Fibroblast of lung (primary cell): ENCODE results near the gene ABHD10. TPM values are rescaled to one million over a fixed set of nuclear protein-coding genes. Genes with fewer than 3 reads are reported as not detected.

Experiments
- DNase-seq, 2 donors: peaks; one replicate each; pipeline versions ENCODE4 v3.0.0 to v3.0.0-alpha.2; 2010; ENCODE audit warnings: low read depth in 2 of 2
- H2AFZ ChIP-seq: 2 replicates; pipeline ENCODE4 v1.5.1; 2012; ENCODE audit warnings: low read length, control low read depth, inconsistent platforms
- H3K27ac ChIP-seq: 2 replicates; pipeline ENCODE4 v1.5.1; 2011; ENCODE audit warnings: low read length, control low read depth; ENCODE audit not compliant: insufficient read depth
- H3K27me3 ChIP-seq: 2 replicates; pipeline ENCODE4 v1.5.1; 2011; ENCODE audit warnings: mild to moderate bottlenecking, low read length; ENCODE audit not compliant: control insufficient read depth, insufficient read depth
- H3K36me3 ChIP-seq: 2 replicates; pipeline ENCODE4 v1.5.1; 2011; ENCODE audit warnings: low read length; ENCODE audit not compliant: control insufficient read depth, insufficient read depth
- H3K4me1 ChIP-seq: 2 replicates; pipeline ENCODE4 v1.5.1; 2011; ENCODE audit warnings: low read length; ENCODE audit not compliant: control insufficient read depth, insufficient read depth; ENCODE audit errors: extremely low read depth
- H3K4me2 ChIP-seq: 2 replicates; pipeline ENCODE4 v1.5.1; 2011; ENCODE audit warnings: low read length, control low read depth; ENCODE audit not compliant: insufficient read depth; ENCODE audit errors: extremely low read depth
- H3K4me3 ChIP-seq, 4 experiments: fragments of 200-600 bp in 1 of 4; sonication (generic) in 1 of 4; replicated peaks in 1 of 4; 2 replicates each; pipeline ENCODE4 v1.5.1; 2011 to 2016; ENCODE audit warnings: low read length in 4 of 4, low read depth in 3 of 4, mild to moderate bottlenecking in 3 of 4, control low read depth in 2 of 4, inconsistent platforms in 1 of 4, mixed read lengths in 1 of 4; ENCODE audit not compliant: insufficient read depth in 1 of 4; ENCODE audit errors: control extremely low read depth in 1 of 4
- H3K79me2 ChIP-seq: 2 replicates; pipeline ENCODE4 v1.5.1; 2012; ENCODE audit warnings: mild to moderate bottlenecking, low read length, inconsistent platforms; ENCODE audit not compliant: control insufficient read depth, insufficient read depth
- H3K9ac ChIP-seq: 2 replicates; pipeline ENCODE4 v1.5.1; 2011; ENCODE audit warnings: mild to moderate bottlenecking, low read length, control low read depth; ENCODE audit not compliant: insufficient read depth
- H3K9me3 ChIP-seq: 2 replicates; pipeline ENCODE4 v1.5.1; 2012; ENCODE audit warnings: low read depth, low read length; ENCODE audit not compliant: control insufficient read depth, insufficient read depth
- H4K20me1 ChIP-seq: 2 replicates; pipeline ENCODE4 v1.5.1; 2011; ENCODE audit warnings: low read length; ENCODE audit not compliant: control insufficient read depth, insufficient read depth; ENCODE audit errors: extremely low read depth
- EZH2 ChIP-seq: IDR thresholded peaks from 2 replicates; pipeline ENCODE4 v1.5.1; 2012; ENCODE audit warnings: low read length, control low read depth, mild to moderate bottlenecking; ENCODE audit errors: missing control alignments
- polyA plus RNA-seq, 2 donors: library from polyadenylated mRNA; depleted of rRNA in 1 of 2; stranded (reverse) in 1 of 2; unstranded in 1 of 2; fragments of >200 nt; gene quantifications; 2 replicates each; pipeline ENCODE4 v1.2.1, GENCODE V29; 2011 to 2012; ENCODE audit warnings: missing spikeins in 1 of 2
- total RNA-seq: library from RNA; depleted of rRNA; stranded (reverse); fragments of >200 nt; gene quantifications from 2 replicates; pipeline ENCODE4 v1.2.1, GENCODE V29; 2014
- TF ChIP-seq, protein P1 (sequence below), 2 donors: IDR thresholded peaks in 1 of 2; conservative IDR thresholded peaks in 1 of 2; 1 replicate in 1 of 2; 2 replicates in 1 of 2; pipeline ENCODE4 v1.5.1; 2011 to 2012; ENCODE audit warnings: low read length in 2 of 2, control low read depth in 1 of 2, inconsistent platforms in 1 of 2, low read depth in 1 of 2, mild to moderate bottlenecking in 1 of 2

The ABHD10 gene
- total and polyA plus RNA-seq, 2 donors (not counting 1 experiment from before 2014, with no cell fraction given) = 29.8 to 48.6 TPM

GRCh38 chr3:111993038-111993437 is 14.2 kb downstream of the ABHD10 start:
- DNase-seq = no peak
- no peak overlapping the region for H3K9ac ChIP-seq
- no peaks in the 10 kb centered on the region for H3K9me3 ChIP-seq
- peaks cover 2% of the 10 kb centered on the region for H3K36me3 ChIP-seq
- H4K20me1 ChIP-seq = no peaks in the 10 kb centered on the region
- no peaks in the 10 kb centered on the region for H3K4me1 ChIP-seq
- TF ChIP-seq, protein P1, sequence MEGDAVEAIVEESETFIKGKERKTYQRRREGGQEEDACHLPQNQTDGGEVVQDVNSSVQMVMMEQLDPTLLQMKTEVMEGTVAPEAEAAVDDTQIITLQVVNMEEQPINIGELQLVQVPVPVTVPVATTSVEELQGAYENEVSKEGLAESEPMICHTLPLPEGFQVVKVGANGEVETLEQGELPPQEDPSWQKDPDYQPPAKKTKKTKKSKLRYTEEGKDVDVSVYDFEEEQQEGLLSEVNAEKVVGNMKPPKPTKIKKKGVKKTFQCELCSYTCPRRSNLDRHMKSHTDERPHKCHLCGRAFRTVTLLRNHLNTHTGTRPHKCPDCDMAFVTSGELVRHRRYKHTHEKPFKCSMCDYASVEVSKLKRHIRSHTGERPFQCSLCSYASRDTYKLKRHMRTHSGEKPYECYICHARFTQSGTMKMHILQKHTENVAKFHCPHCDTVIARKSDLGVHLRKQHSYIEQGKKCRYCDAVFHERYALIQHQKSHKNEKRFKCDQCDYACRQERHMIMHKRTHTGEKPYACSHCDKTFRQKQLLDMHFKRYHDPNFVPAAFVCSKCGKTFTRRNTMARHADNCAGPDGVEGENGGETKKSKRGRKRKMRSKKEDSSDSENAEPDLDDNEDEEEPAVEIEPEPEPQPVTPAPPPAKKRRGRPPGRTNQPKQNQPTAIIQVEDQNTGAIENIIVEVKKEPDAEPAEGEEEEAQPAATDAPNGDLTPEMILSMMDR (conservative IDR thresholded peaks at IDR 0.05 in 1 of 2, IDR thresholded peaks at IDR 0.05 in 1 of 2; ENCODE audit: low read depth in 1 of 2, low read length in 2 of 2) = no peak
- no peak for TF ChIP-seq EZH2
- no peak overlapping the region for H2AFZ ChIP-seq
- no peak overlapping the region for H3K27ac ChIP-seq
- H3K4me3 ChIP-seq = no peak overlapping the region
- no peaks in the 10 kb centered on the region for H3K79me2 ChIP-seq
- no peak overlapping the region for H3K4me2 ChIP-seq
- H3K27me3 ChIP-seq = no peaks in the 10 kb centered on the region

GRCh38 chr3:111998636-111999483 is 20.0 kb downstream of the ABHD10 start, which contains the start of gene TAGLN3:
TSS of gene TAGLN3 (plus strand) at chr3:111998922. CDS start at chr3:111999423, 501 bp downstream.
- TF ChIP-seq, protein P1 (conservative IDR thresholded peaks at IDR 0.05 in 1 of 2, IDR thresholded peaks at IDR 0.05 in 1 of 2; ENCODE audit: low read depth in 1 of 2, low read length in 2 of 2) = no peak
- TF ChIP-seq EZH2 = no peak
- H3K4me1 ChIP-seq = no peaks in the 10 kb centered on the region
- no peak within 1 kb of the TSS for H3K27ac ChIP-seq
- no peak within 1 kb of the TSS for H3K9ac ChIP-seq
- H2AFZ ChIP-seq = peak within 1 kb of the TSS; percentile 10
- no peaks in the 10 kb centered on the region for H3K27me3 ChIP-seq
- no peaks in the 10 kb centered on the region for H3K79me2 ChIP-seq
- H3K4me3 ChIP-seq = peak within 1 kb of the TSS; percentile 19 to 62 (median 54)
- no peaks in the 10 kb centered on the region for H3K36me3 ChIP-seq
- peak within 1 kb of the TSS; percentile 92 for H3K4me2 ChIP-seq
- DNase-seq = peak in 1 of 2 donors; percentile 58
- H3K9me3 ChIP-seq = no peaks in the 10 kb centered on the region
- H4K20me1 ChIP-seq = no peaks in the 10 kb centered on the region

- H2AFZ ChIP-seq = peak overlapping the region; percentile 10
- peak overlapping the region; percentile 19 to 62 (median 54) for H3K4me3 ChIP-seq
- H4K20me1 ChIP-seq = no peaks in the 10 kb centered on the region
- no peaks in the 10 kb centered on the region for H3K36me3 ChIP-seq
- peak in 1 of 2 donors; percentile 48 for DNase-seq
- no peaks in the 10 kb centered on the region for H3K4me1 ChIP-seq
- H3K9ac ChIP-seq = no peak overlapping the region
- H3K27me3 ChIP-seq = no peaks in the 10 kb centered on the region
- no peak overlapping the region for H3K27ac ChIP-seq
- TF ChIP-seq, protein P1 (conservative IDR thresholded peaks at IDR 0.05 in 1 of 2, IDR thresholded peaks at IDR 0.05 in 1 of 2; ENCODE audit: low read depth in 1 of 2, low read length in 2 of 2) = no peak
- no peak for TF ChIP-seq EZH2
- no peaks in the 10 kb centered on the region for H3K9me3 ChIP-seq
- H3K79me2 ChIP-seq = no peaks in the 10 kb centered on the region
- H3K4me2 ChIP-seq = peak overlapping the region; percentile 92
These were observed 20.9 kb downstream of the ABHD10 start for GRCh38 chr3:111999484-112000324.
